ENCODE measurements around the gene HHIP.

DNA sequence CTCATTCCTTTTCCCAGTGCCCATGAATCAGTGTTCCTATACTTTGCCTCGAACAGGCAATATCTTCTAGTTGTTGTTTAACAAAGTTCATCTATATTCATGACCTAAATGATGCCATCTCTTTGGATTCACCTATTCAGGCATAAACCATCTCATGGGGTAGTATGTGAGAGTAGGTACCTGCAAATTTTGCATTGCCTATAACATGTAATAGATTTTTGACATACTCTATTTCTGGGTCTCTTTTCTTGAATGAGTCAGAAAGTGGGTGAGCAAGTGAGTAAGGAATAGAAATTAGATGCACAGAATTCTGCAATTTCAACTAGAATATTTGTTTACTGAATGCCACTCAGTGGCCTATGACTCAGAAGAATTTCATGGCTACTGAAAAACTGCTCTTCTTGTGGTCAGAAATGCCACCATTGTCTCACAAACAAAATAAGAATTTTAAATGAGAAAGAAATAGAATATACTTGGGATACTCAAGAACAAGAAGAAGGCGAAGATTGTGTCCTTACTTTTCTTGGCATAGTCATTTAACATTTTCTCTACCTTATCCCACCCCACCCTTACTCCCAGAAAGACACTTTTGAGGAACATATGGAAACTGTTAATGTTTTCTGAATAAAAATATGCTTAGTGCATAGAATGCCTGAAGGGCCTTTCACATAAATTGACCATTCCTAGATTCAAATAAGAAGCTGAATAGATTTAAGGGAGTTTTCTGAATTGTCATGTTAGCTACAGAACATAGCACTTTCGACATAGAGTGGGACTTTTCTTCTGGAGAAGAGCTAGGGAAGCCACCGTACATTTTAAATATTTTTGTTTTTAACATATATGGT lies 86.8 kb downstream of the HHIP start:
- TF ChIP-seq, protein P1, sequence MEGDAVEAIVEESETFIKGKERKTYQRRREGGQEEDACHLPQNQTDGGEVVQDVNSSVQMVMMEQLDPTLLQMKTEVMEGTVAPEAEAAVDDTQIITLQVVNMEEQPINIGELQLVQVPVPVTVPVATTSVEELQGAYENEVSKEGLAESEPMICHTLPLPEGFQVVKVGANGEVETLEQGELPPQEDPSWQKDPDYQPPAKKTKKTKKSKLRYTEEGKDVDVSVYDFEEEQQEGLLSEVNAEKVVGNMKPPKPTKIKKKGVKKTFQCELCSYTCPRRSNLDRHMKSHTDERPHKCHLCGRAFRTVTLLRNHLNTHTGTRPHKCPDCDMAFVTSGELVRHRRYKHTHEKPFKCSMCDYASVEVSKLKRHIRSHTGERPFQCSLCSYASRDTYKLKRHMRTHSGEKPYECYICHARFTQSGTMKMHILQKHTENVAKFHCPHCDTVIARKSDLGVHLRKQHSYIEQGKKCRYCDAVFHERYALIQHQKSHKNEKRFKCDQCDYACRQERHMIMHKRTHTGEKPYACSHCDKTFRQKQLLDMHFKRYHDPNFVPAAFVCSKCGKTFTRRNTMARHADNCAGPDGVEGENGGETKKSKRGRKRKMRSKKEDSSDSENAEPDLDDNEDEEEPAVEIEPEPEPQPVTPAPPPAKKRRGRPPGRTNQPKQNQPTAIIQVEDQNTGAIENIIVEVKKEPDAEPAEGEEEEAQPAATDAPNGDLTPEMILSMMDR (conservative IDR thresholded peaks at IDR 0.05): no peak
- no peak for TF ChIP-seq ZFX (IDR thresholded peaks at IDR 0.05)
